Activated CD4-positive, alpha-beta T cell treated with anti-CD3 and anti-CD28 coated beads for 4 hours (primary cell): Measurements from ENCODE around the gene CISTR.

ENCODE experiments used
- DNase-seq, 2 donors: peaks; one replicate each; pipeline ENCODE4 v3.0.0-alpha.2; 2020

The CISTR gene

GRCh38 chr12:53713516-53713915 is 38.3 kb downstream of the CISTR start:
- DNase-seq = no peak

DNA sequence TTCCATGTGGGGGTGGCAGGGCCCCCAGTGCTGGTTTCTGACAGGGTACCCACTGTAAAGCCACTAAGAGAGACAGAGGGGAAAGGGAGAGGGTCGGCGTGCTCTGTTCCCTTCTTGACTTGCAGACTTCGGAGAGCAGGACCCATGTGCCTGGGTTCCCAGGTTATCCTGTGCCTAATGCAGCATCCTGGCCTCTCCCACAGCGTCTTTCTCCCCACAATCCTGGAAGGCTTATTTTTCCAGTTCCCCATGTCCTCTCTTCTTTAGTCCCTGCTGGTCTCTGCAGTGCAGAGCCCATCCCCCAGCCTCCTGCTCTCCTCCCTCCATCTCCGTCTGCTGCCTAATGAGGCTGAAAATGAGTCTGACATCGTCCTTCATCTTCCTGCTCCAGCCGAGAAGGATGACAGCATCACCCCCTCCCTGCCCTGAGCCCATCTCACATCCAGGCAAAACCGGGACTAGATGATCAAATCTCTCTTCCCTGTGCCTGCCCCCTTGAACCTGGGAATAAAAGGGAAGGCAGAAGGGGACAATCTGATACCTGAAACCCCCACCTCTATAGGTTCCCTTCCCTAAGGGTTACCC is 39.6 kb downstream of the CISTR start:
- DNase-seq = no peak

DNA sequence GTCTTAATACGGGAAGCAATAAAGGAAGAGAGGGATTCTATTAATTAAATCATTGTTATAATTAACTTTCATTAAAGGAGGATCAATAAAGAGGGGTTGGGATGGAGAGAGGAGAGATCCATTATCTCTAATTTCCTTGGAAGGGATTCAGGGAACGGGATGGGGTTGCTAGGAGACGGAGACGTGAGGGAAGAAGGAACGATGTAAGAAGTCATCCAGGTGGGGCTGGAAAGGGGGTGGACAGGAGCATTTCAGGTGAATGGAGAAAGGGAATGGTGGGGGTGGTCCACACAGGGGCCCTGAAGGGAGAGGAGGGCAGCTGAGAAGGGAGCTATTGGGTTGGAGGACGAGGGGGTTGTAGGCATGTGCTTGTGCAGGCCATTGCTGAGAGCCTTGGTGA is 41.7 kb downstream of the CISTR start:
- DNase-seq = no peak

DNA sequence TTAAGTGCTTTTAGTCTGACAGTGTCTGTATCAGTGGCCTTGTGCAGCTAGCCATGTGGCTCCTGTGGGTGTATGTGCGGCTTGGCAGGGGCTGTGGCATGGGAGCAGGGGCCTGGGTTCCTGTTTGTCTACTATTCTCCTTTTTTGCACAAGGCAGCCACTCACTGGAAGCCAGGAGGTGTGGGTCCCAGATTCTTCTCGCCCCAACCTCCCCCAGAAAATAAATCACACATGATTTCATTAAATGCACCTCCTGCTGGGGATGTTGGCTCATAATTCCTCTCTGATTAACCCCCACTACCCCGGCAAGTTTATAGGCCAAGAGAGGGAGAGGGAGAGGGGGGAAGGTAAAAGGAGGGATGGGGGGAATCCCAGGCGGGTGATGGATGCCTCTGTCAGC is 42.1 kb downstream of the CISTR start:
- no peak for DNase-seq

GRCh38 chr12:53706080-53706479 is 45.7 kb downstream of the CISTR start:
- DNase-seq = no peak

DNA sequence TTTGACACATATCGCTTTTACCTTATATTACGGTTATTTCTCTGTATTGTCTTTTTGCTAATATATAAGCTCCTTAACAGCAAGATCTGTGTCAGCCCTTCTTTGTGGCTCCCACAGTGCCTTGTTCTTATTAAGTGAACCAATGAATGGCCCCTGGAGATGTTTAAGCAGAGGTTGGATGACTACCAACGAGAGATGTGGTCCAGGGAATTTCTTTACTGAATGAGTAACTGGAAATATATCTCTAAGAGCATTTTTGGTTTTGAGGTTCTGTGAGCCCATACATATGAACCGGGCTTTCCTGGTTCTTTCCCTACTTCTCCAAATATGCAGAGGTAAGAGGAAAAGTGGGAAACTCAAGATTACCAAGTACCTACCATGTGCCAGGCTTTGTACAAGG is 48.0 kb downstream of the CISTR start:
- no peak for DNase-seq

DNA sequence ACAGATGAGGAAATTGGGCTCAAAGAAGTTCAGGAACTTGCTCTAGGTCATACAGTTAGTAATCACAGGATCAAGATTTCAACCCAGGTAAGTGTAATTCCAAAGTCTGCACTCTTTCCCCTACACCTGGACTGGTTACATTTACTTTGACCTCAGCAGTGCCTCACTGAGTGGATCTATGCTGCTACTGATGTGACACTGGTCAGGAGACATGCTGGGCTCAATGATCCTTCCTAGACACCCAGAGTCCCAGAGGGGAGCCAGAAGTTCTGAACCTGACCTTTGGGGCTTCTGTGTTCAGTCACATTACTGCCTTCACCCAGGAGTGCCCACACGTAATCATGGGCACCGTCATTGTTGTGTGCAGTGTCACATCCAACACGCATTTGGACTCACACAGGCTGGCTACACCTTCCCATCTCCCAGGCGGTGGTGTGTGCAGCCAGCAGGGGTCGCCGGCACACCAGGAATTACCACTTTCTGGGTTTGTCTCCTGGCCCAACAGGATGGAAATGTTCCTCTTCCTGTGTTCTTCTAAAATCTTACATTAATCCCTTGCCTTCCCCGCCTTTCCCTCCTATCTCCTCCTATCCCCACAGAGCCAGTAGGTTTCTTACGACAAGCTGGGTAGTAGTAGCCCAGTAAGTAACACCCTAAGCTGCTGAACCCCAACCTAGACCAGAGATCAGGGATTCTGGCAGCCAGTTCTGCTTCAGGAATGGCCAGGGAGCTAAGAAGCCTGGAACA is 50.1 kb downstream of the CISTR start:
- peak; percentile 71 to 76 for DNase-seq

GRCh38 chr12:53700567-53700966 is 51.2 kb downstream of the CISTR start:
- DNase-seq = no peak

DNA sequence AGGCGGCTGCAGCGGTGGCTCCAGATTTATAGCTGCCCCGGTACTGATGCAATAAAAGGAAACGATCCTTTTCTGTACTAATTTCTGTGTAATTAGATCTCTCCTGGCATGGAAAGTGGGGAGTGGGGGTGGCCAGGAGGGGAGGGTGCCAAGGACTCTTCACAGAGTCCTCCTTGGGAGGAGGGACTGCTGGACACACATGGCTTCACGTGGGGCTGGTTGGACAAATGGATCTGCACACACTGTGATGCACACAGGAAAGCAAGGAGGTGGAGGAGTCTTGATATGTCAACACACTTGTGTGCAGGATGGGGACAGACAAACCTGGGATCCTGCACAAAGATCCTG is 52.1 kb downstream of the CISTR start:
- DNase-seq = no peak

GRCh38 chr12:53698948-53699677 is 52.7 kb downstream of the CISTR start:
- no peak for DNase-seq

DNA sequence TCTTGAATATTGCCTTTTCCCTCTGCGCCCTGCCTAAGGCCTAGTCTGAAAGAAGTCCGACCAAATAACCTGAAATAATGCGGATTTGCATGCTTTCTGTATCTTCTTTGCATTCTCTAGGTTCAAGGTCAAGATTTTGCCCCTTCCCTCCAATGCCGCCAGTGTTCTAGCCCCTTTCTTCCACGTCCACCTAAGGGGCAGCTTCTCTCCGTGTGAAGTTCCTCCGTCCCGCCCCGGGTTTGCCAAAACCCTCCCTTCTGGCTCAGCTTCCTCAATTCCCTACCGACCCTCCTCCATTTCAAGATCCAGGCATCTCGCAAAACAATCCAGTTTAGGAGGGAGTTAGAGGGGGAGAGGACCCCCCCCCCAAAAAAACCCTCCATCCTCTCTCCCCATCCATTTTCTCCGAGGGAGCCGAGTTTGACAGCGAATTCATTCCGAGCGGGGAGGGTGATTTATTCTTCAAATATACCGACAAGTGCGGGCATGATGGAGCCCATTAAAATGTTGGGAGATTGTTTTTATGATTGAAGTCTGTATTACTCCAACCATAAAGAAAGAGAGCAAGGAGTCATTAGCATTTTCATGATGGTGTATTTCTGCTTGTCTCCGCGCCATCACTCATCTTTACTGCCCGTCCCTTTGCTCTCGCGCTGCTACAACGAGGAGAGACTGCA is 55.0 kb downstream of the CISTR start:
- no peak for DNase-seq
